PC-9 (cell line): ENCODE data around the gene AADACL2. TPM values are rescaled to one million over a fixed set of nuclear protein-coding genes. Genes with fewer than 3 reads are reported as not detected.
A peak's percentile ranks its signal among the peaks of the same experiment; 100 is the strongest.
"Not testable (repeated sequence)": the region's sequence is repeated elsewhere in the genome, so short reads cannot be mapped to it uniquely, and the experiment has no call there.

Source experiments
- BruUV-seq: library from RNA; stranded (reverse); fragments of 400-500 nt; replicated peaks from 2 replicates; lab custom pipeline; 2021; lab: Mats Ljungman, UMichigan
- CTCF ChIA-PET: fragments of 300-600 bp; sonication (Branson Sonifier 250); formaldehyde crosslinking; loops from one replicate; lab custom pipeline; 2022; ENCODE audit warnings: antibody characterized with exemption; lab: Charles Lee
- POLR2A ChIA-PET: fragments of 300-600 bp; sonication (Branson Sonifier 250); formaldehyde crosslinking; loops from one replicate; lab custom pipeline; 2022; ENCODE audit warnings: antibody characterized with exemption; ENCODE audit not compliant: unreplicated experiment; lab: Charles Lee
- DNase-seq, 2 experiments: peaks; one replicate each; pipeline versions ENCODE4 v3.0.0 to v3.0.0-alpha.2; 2015 to 2022; ENCODE audit warnings: mixed read lengths in 1 of 2
- H2AFZ ChIP-seq: fragments of 200-600 bp; sonication (generic); 2 replicates; pipeline ENCODE4 v1.8.1; 2017; ENCODE audit warnings: antibody characterized with exemption
- H3F3A ChIP-seq: fragments of 200-600 bp; sonication (generic); 2 replicates; pipeline ENCODE4 v1.8.1; 2017; ENCODE audit warnings: antibody characterized with exemption, mild to moderate bottlenecking, low read depth; ENCODE audit not compliant: insufficient read depth
- H3K27ac ChIP-seq: fragments of 200-600 bp; sonication (generic); 2 replicates; pipeline ENCODE4 v1.6.1; 2016; ENCODE audit warnings: mixed run types
- H3K27me3 ChIP-seq: fragments of 200-600 bp; sonication (generic); 2 replicates; pipeline ENCODE4 v1.6.1; 2016; ENCODE audit warnings: low read depth, mixed run types; ENCODE audit not compliant: insufficient read depth
- H3K36me3 ChIP-seq: fragments of 200-600 bp; sonication (generic); 2 replicates; pipeline ENCODE4 v1.6.1; 2016; ENCODE audit warnings: low read depth, mixed run types
- H3K4me1 ChIP-seq: fragments of 200-600 bp; sonication (generic); replicated peaks from 2 replicates; pipeline ENCODE4 v1.6.1; 2016; ENCODE audit warnings: mixed run types; ENCODE audit not compliant: insufficient read depth
- H3K4me2 ChIP-seq: fragments of 200-600 bp; sonication (generic); 2 replicates; pipeline ENCODE4 v1.6.1; 2017; ENCODE audit warnings: mixed run types
- H3K4me3 ChIP-seq: fragments of 200-600 bp; sonication (generic); 2 replicates; pipeline ENCODE4 v1.6.1; 2016; ENCODE audit warnings: mixed run types
- H3K79me2 ChIP-seq: fragments of 200-600 bp; sonication (generic); 2 replicates; pipeline ENCODE4 v1.6.1; 2017; ENCODE audit warnings: low read depth, mixed run types
- H3K9me2 ChIP-seq: fragments of 200-600 bp; sonication (generic); 2 replicates; pipeline ENCODE4 v1.8.1; 2017; ENCODE audit warnings: mild to moderate bottlenecking; ENCODE audit not compliant: insufficient read depth
- H3K9me3 ChIP-seq: fragments of 200-600 bp; sonication (generic); 2 replicates; pipeline ENCODE4 v1.8.1; 2016; ENCODE audit warnings: low read depth; ENCODE audit not compliant: insufficient read depth
- H4K20me1 ChIP-seq: fragments of 200-600 bp; sonication (generic); 2 replicates; pipeline ENCODE4 v1.8.1; 2017; ENCODE audit not compliant: insufficient read depth
- CTCF ChIP-seq: fragments of 200-600 bp; sonication (generic); conservative IDR thresholded peaks from 2 replicates; pipeline ENCODE4 v1.6.1; 2017; ENCODE audit warnings: mixed run types, antibody characterized with exemption, mild to moderate bottlenecking, moderate library complexity
- EZH2 ChIP-seq: fragments of 200-600 bp; sonication (generic); IDR thresholded peaks from 2 replicates; pipeline ENCODE4 v1.8.0; 2017; ENCODE audit warnings: antibody characterized with exemption, low read depth
- intact Hi-C: fragments of 100-400 bp; cut with micrococcal nuclease; formaldehyde crosslinking; loops from one replicate; pipeline ENCODE4 v1.10.0; 2022; ENCODE audit not compliant: unreplicated experiment
- total RNA-seq: library from RNA; stranded (reverse); gene quantifications from 2 replicates; pipeline ENCODE4 v1.2.3, GENCODE V29; 2021

AADACL2 gene
- total RNA-seq, 1 experiment from 2014 or later: not detected

GRCh38 chr3:151787626-151788025 lies 53.9 kb downstream of the AADACL2 start:
- BruUV-seq: no TSS peak
- Histone ChIP-seq H3K27ac (no peak overlapping the region), H3K27me3 (no peaks in the 10 kb centered on the region), H3K9me3 (no peaks in the 10 kb centered on the region), H4K20me1 (no peaks in the 10 kb centered on the region), H3K79me2 (no peaks in the 10 kb centered on the region), H3K4me1 (peaks cover 16% of the 10 kb centered on the region), H3K9me2 (no peaks in the 10 kb centered on the region), H3K4me3 (no peak overlapping the region), H3K4me2 (no peak overlapping the region), H3F3A (no peaks in the 10 kb centered on the region), H2AFZ (no peak overlapping the region), H3K36me3 (no peaks in the 10 kb centered on the region)
- ChIA-PET CTCF (interaction anchor here (0.6 kb wide), 1 partner anchor 496 kb away, joined by 4 read pairs; no protein-coding TSS in a partner anchor), POLR2A (interaction anchor here (0.6 to 0.7 kb wide), 2 partner anchors 173 to 1163 kb away, joined by 3 to 9 read pairs; no protein-coding TSS in a partner anchor)
- intact Hi-C loops: no loop called here
- TF ChIP-seq CTCF: no peak
- no peak for TF ChIP-seq EZH2
- no peak for DNase-seq

GRCh38 chr3:151788401-151788800 lies 54.7 kb downstream of the AADACL2 start:
- H4K20me1 ChIP-seq: no peaks in the 10 kb centered on the region
- no peak overlapping the region for H3K4me3 ChIP-seq
- CTCF ChIA-PET: no interaction called here
- H2AFZ ChIP-seq: no peak overlapping the region
- no peak for TF ChIP-seq EZH2
- TF ChIP-seq CTCF: no peak
- no peaks in the 10 kb centered on the region for H3K27me3 ChIP-seq
- no peak for DNase-seq
- H3K4me1 ChIP-seq: peaks cover 16% of the 10 kb centered on the region
- no TSS peak for BruUV-seq
- POLR2A ChIA-PET: no interaction called here
- H3K79me2 ChIP-seq: no peaks in the 10 kb centered on the region
- H3K4me2 ChIP-seq: no peak overlapping the region
- H3K36me3 ChIP-seq: no peaks in the 10 kb centered on the region
- intact Hi-C loops: no loop called here
- no peaks in the 10 kb centered on the region for H3F3A ChIP-seq
- H3K9me2 ChIP-seq: no peaks in the 10 kb centered on the region
- H3K9me3 ChIP-seq: no peaks in the 10 kb centered on the region
- no peak overlapping the region for H3K27ac ChIP-seq

GRCh38 chr3:151789853-151790463 lies 56.2 kb downstream of the AADACL2 start:
- CTCF ChIA-PET: interaction anchor here (0.6 kb wide), 1 partner anchor 39 kb away, joined by 4 read pairs; no protein-coding TSS in a partner anchor
- no peaks in the 10 kb centered on the region for H3F3A ChIP-seq
- H2AFZ ChIP-seq: peak overlapping the region; percentile 10; the same call in 1 of the 2 replicates
- no TSS peak for BruUV-seq
- no peaks in the 10 kb centered on the region for H3K27me3 ChIP-seq
- no peaks in the 10 kb centered on the region for H3K79me2 ChIP-seq
- peak overlapping the region; percentile 37; the same call in 1 of the 2 replicates for H3K4me2 ChIP-seq
- no peaks in the 10 kb centered on the region for H3K9me2 ChIP-seq
- peak overlapping the region; percentile 51 for H3K27ac ChIP-seq
- H3K36me3 ChIP-seq: no peaks in the 10 kb centered on the region
- POLR2A ChIA-PET: no interaction called here
- intact Hi-C loops: no loop called here
- H3K4me1 ChIP-seq: peaks cover 25% of the 10 kb centered on the region
- TF ChIP-seq EZH2: no peak
- no peak for TF ChIP-seq CTCF
- H4K20me1 ChIP-seq: no peaks in the 10 kb centered on the region
- peak in 1 of 2 experiments; percentile 62 for DNase-seq
- H3K9me3 ChIP-seq: no peaks in the 10 kb centered on the region
- H3K4me3 ChIP-seq: no peak overlapping the region

- H3K79me2 ChIP-seq, H3K27me3 ChIP-seq, H3K4me2 ChIP-seq, H3K36me3 ChIP-seq, DNase-seq, H3F3A ChIP-seq, H3K4me3 ChIP-seq, H2AFZ ChIP-seq, H3K9me2 ChIP-seq, POLR2A ChIA-PET, BruUV-seq, H3K9me3 ChIP-seq, CTCF ChIA-PET, H3K27ac ChIP-seq, intact Hi-C loops, H4K20me1 ChIP-seq: not testable (repeated sequence)
- H3K4me1 ChIP-seq: peaks cover 25% of the 10 kb centered on the region
Measured at GRCh38 chr3:151790763-151791162, 57.0 kb downstream of the AADACL2 start.
